Esophagus (tissue), 2 donors: ENCODE measurements around the gene LST1. TPM values are rescaled to one million over a fixed set of nuclear protein-coding genes. Genes with fewer than 3 reads are reported as not detected.

Source experiments
- H3K27ac ChIP-seq, 2 donors: one replicate each; pipeline ENCODE4 v1.5.1; 2013; ENCODE audit warnings: low read depth in 2 of 2, mild to moderate bottlenecking in 2 of 2, inconsistent platforms in 1 of 2, low read length in 1 of 2, moderate library complexity in 1 of 2
- H3K27me3 ChIP-seq, 2 donors: one replicate each; pipeline ENCODE4 v1.6.1; 2013; ENCODE audit warnings: low read length in 2 of 2, control low read depth in 1 of 2, mild to moderate bottlenecking in 1 of 2; ENCODE audit not compliant: insufficient read depth in 2 of 2, control insufficient read depth in 1 of 2
- H3K36me3 ChIP-seq, 2 donors: one replicate each; pipeline ENCODE4 v1.6.1; 2013; ENCODE audit warnings: low read length in 1 of 2; ENCODE audit not compliant: control insufficient read depth in 2 of 2, insufficient read depth in 2 of 2
- H3K4me1 ChIP-seq, 2 donors: one replicate each; pipeline ENCODE4 v1.6.1; 2013; ENCODE audit warnings: low read length in 1 of 2; ENCODE audit not compliant: control insufficient read depth in 2 of 2, insufficient read depth in 2 of 2
- H3K4me3 ChIP-seq, 2 donors: one replicate each; pipeline ENCODE4 v1.5.1; 2013; ENCODE audit warnings: low read length in 2 of 2, mild to moderate bottlenecking in 2 of 2, low read depth in 1 of 2, moderate library complexity in 1 of 2
- H3K9me3 ChIP-seq, 2 donors: one replicate each; pipeline ENCODE4 v1.6.1; 2013; ENCODE audit warnings: mild to moderate bottlenecking in 2 of 2, low read depth in 1 of 2, low read length in 1 of 2, moderate library complexity in 1 of 2; ENCODE audit not compliant: control insufficient read depth in 2 of 2, insufficient read depth in 1 of 2
- WGBS, 2 donors: extraction: QIAGEN DNeasy Blood & Tissue Kit; methylation state at CpG; one replicate each; pipeline ENCODE4 v1.1.7; 2013; 5-methylcytosine and 5-hydroxymethylcytosine counted together
- polyA plus RNA-seq, 2 donors: library from polyadenylated mRNA; stranded (reverse); fragments of 200-250 nt; gene quantifications; one replicate each; pipeline ENCODE4 v1.2.3, GENCODE V29; 2013
- donor health status: healthy with polysubstance abuse.
- donor health status: Bipolar disorder and iron deficiency.

Gene LST1
- polyA plus RNA-seq, 2 donors, result 2.8 to 6.9 TPM

GRCh38 chr6:31629014-31629413, 42.9 kb downstream of the LST1 start:
- H3K4me1 ChIP-seq, result no peaks in the 10 kb centered on the region
- WGBS, 2 donors, result 89 to 91% methylated on average over 7 of the region's 7 CpGs
- no peak overlapping the region for H3K4me3 ChIP-seq
- no peaks in the 10 kb centered on the region for H3K9me3 ChIP-seq
- H3K27ac ChIP-seq, result no peak overlapping the region
- H3K36me3 ChIP-seq, result peaks cover 43 to 66% of the 10 kb centered on the region in 2 donors
- H3K27me3 ChIP-seq, result no peaks in the 10 kb centered on the region

GRCh38 chr6:31630177-31630934, 44.3 kb downstream of the LST1 start:
- Histone ChIP-seq H3K36me3 (peaks cover 37 to 69% of the 10 kb centered on the region in 2 donors), H3K4me1 (no peaks in the 10 kb centered on the region), H3K27ac (no peak overlapping the region), H3K4me3 (no peak overlapping the region), H3K27me3 (no peaks in the 10 kb centered on the region), H3K9me3 (no peaks in the 10 kb centered on the region)
- 89 to 90% methylated on average over 25 of the region's 25 CpGs for WGBS, 2 donors

DNA sequence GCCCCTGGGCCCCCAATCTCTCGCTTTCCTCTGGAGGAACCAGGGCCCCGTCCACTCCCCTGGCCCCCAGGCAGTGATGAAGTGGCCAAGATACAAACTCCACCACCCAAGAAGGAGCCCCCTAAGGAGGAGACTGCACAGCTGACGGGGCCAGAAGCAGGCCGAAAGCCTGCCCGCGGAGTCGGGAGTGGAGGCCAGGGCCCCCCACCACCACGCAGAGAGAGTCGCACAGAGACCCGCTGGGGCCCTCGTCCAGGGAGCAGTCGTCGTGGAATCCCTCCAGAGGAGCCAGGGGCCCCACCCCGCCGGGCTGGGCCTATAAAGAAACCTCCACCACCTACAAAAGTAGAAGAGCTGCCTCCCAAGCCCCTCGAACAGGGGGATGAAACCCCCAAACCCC, 45.1 kb downstream of the LST1 start:
- H3K27me3 ChIP-seq, result no peaks in the 10 kb centered on the region
- no peak overlapping the region for H3K27ac ChIP-seq
- H3K4me1 ChIP-seq, result no peaks in the 10 kb centered on the region
- no peaks in the 10 kb centered on the region for H3K9me3 ChIP-seq
- 86 to 89% methylated on average over 12 to 16 of the region's 16 CpGs for WGBS, 2 donors
- H3K4me3 ChIP-seq, result no peak overlapping the region
- H3K36me3 ChIP-seq, result peaks cover 37 to 68% of the 10 kb centered on the region in 2 donors

GRCh38 chr6:31631681-31632278, 45.7 kb downstream of the LST1 start:
- H3K9me3 ChIP-seq, result no peaks in the 10 kb centered on the region
- WGBS, 2 donors, result 85 to 86% methylated on average over 32 of the region's 32 CpGs
- H3K4me1 ChIP-seq, result no peaks in the 10 kb centered on the region
- peaks cover 42 to 67% of the 10 kb centered on the region in 2 donors for H3K36me3 ChIP-seq
- H3K27ac ChIP-seq, result no peak overlapping the region
- no peaks in the 10 kb centered on the region for H3K27me3 ChIP-seq
- no peak overlapping the region for H3K4me3 ChIP-seq

DNA sequence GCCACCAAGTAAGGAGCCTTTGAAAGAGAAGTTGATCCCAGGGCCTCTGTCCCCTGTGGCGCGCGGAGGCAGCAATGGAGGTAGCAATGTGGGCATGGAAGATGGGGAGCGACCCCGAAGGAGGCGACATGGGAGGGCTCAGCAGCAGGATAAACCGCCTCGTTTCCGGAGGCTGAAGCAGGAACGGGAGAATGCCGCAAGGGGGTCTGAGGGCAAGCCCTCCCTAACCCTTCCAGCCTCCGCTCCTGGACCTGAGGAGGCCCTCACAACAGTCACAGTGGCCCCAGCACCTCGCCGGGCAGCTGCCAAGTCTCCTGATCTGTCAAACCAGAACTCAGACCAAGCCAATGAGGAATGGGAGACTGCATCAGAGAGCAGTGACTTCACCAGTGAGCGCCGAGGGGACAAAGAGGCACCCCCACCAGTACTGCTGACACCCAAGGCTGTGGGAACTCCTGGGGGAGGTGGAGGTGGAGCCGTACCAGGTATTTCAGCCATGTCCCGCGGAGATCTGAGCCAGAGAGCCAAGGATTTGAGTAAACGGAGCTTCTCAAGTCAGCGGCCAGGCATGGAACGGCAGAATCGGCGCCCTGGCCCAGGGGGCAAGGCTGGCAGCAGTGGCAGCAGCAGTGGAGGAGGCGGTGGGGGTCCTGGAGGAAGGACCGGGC, 46.3 kb downstream of the LST1 start:
- H3K9me3 ChIP-seq, result no peaks in the 10 kb centered on the region
- no peak overlapping the region for H3K27ac ChIP-seq
- WGBS, 2 donors, result 89 to 91% methylated on average over 26 of the region's 26 CpGs
- H3K27me3 ChIP-seq, result no peaks in the 10 kb centered on the region
- no peak overlapping the region for H3K4me3 ChIP-seq
- H3K36me3 ChIP-seq, result peaks cover 43 to 67% of the 10 kb centered on the region in 2 donors
- H3K4me1 ChIP-seq, result no peaks in the 10 kb centered on the region

- Histone ChIP-seq H3K9me3 (no peaks in the 10 kb centered on the region), H3K27me3 (no peaks in the 10 kb centered on the region), H3K4me1 (no peaks in the 10 kb centered on the region), H3K27ac (no peak overlapping the region), H3K4me3 (no peak overlapping the region), H3K36me3 (peaks cover 38 to 61% of the 10 kb centered on the region in 2 donors)
- WGBS, 2 donors, result 88 to 91% methylated on average over 7 of the region's 7 CpGs
These were observed 47.4 kb downstream of the LST1 start for GRCh38 chr6:31633447-31633846.

- Histone ChIP-seq H3K36me3 (peaks cover 41 to 61% of the 10 kb centered on the region in 2 donors), H3K4me3 (no peak overlapping the region), H3K4me1 (no peaks in the 10 kb centered on the region), H3K9me3 (no peaks in the 10 kb centered on the region), H3K27ac (no peak overlapping the region), H3K27me3 (no peaks in the 10 kb centered on the region)
- 88 to 89% methylated on average over 3 of the region's 3 CpGs for WGBS, 2 donors
These were observed 48.1 kb downstream of the LST1 start for GRCh38 chr6:31634131-31634530.

DNA sequence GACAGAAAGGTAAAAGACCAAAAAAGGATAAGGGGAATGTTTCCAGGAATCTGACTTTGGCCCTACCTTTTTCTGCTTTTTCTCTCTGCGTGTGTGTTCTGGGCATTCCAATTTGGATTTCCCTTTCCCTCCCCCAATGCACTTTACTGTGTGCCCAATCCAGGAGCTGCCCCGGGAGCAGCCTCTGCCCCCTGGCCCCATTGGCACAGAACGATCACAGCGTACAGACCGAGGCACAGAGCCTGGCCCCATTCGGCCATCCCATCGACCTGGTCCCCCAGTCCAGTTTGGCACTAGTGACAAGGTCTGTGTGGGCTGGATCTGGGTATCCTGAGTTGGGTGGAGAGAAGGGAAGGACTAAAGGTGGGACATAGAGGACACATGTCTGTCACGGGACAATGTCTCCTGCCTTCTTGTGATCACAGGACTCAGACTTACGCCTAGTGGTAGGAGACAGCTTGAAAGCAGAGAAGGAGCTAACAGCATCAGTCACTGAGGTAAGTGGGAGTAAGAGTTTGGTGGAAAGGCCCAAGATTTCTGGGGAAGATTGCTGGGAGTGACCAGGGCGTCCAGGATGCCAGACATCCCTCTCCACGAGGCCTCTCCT, 49.0 kb downstream of the LST1 start:
- no peak overlapping the region for H3K4me3 ChIP-seq
- peaks cover 43 to 68% of the 10 kb centered on the region in 2 donors for H3K36me3 ChIP-seq
- H3K9me3 ChIP-seq, result no peaks in the 10 kb centered on the region
- H3K27me3 ChIP-seq, result no peaks in the 10 kb centered on the region
- H3K27ac ChIP-seq, result no peak overlapping the region
- no peaks in the 10 kb centered on the region for H3K4me1 ChIP-seq
- 79 to 81% methylated on average over 11 of the region's 11 CpGs for WGBS, 2 donors

DNA sequence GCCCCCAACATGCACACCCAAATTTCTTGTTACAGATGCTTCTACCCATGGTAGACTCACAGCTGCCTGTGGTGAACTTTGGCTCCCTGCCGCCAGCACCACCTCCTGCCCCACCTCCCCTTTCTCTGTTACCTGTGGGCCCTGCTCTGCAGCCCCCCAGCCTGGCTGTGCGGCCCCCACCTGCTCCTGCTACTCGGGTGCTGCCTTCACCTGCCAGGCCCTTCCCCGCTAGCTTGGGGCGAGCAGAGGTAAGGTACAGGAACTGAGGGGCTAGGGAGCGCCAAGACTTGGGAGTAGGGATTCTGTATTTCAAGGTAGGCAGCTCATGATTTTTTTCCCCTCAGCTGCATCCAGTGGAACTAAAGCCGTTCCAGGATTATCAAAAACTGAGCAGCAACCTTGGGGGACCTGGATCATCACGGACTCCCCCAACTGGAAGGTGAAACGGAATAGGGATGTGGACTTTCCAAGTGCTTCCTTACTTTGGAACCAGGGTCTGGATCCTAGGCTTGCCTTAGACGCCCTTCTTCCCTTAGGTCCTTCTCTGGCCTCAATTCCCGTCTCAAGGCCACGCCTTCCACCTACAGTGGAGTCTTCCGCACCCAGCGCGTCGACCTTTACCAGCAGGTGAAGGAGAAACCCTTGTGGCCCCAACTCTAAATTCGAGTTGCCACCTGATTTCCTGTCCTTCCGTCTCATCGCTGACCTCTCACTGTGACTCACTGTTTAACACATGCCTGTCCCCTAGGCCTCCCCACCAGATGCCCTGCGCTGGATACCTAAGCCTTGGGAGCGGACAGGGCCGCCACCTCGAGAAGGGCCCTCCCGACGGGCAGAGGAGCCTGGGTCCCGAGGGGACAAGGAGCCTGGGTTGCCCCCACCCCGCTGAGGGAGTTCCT, 50.9 kb downstream of the LST1 start:
- no peak overlapping the region for H3K4me3 ChIP-seq
- no peaks in the 10 kb centered on the region for H3K27me3 ChIP-seq
- H3K4me1 ChIP-seq, result no peaks in the 10 kb centered on the region
- H3K27ac ChIP-seq, result no peak overlapping the region
- H3K9me3 ChIP-seq, result no peaks in the 10 kb centered on the region
- H3K36me3 ChIP-seq, result peaks cover 55 to 67% of the 10 kb centered on the region in 2 donors
- WGBS, 2 donors, result 77% methylated on average over 27 of the region's 27 CpGs
